Ascending aorta (tissue), 2 donors: ENCODE results near the gene ARID5B. TPM values are rescaled to one million over a fixed set of nuclear protein-coding genes. Genes with fewer than 3 reads are reported as not detected.

Experiments used
- DNase-seq, 2 donors: peaks; one replicate each; pipeline ENCODE4 v3.0.0-alpha.2; 2019; ENCODE audit warnings: low spot score in 2 of 2
- H3K27ac ChIP-seq, 2 donors: fragments of 200-600 bp; sonication (generic); one replicate each; pipeline ENCODE4 v1.5.1; 2016 to 2017; ENCODE audit warnings: mild to moderate bottlenecking in 1 of 2
- H3K27me3 ChIP-seq: fragments of 200-600 bp; sonication (generic); one replicate; pipeline ENCODE4 v1.5.1; 2017
- H3K36me3 ChIP-seq, 2 donors: fragments of 200-600 bp; sonication (generic); one replicate each; pipeline ENCODE4 v1.5.1; 2016
- H3K4me1 ChIP-seq, 2 donors: fragments of 200-600 bp; sonication (generic); one replicate each; pipeline ENCODE4 v1.5.1; 2016 to 2017; ENCODE audit warnings: mild to moderate bottlenecking in 1 of 2
- H3K4me3 ChIP-seq, 2 donors: fragments of 200-600 bp; sonication (generic); one replicate each; pipeline ENCODE4 v1.5.1; 2016 to 2017; ENCODE audit warnings: mild to moderate bottlenecking in 1 of 2
- H3K9me3 ChIP-seq, 2 donors: fragments of 200-600 bp; sonication (generic); one replicate each; pipeline ENCODE4 v1.5.1; 2016
- intact Hi-C: fragments of 100-400 bp; cut with DNase I; formaldehyde crosslinking; loops from one replicate; pipeline ENCODE4 v1.15.1; 2023
- total RNA-seq: library from RNA; depleted of rRNA; stranded (reverse); fragments of >200 nt; gene quantifications from one replicate; pipeline ENCODE4 v1.1.0, GENCODE V29; 2016
- TF ChIP-seq, protein P1 (sequence below), 3 experiments: fragments of 200-600 bp in 2 of 3; fragments of 450-650 bp in 1 of 3; sonication (generic) in 2 of 3; IDR thresholded peaks; one replicate each; pipeline ENCODE4 v1.5.1; 2016 to 2019; ENCODE audit warnings: antibody characterized with exemption in 3 of 3, mild to moderate bottlenecking in 1 of 3, moderate library complexity in 1 of 3

The ARID5B gene
- total RNA-seq, 1 donor from 2014 or later = 92.5 TPM

DNA sequence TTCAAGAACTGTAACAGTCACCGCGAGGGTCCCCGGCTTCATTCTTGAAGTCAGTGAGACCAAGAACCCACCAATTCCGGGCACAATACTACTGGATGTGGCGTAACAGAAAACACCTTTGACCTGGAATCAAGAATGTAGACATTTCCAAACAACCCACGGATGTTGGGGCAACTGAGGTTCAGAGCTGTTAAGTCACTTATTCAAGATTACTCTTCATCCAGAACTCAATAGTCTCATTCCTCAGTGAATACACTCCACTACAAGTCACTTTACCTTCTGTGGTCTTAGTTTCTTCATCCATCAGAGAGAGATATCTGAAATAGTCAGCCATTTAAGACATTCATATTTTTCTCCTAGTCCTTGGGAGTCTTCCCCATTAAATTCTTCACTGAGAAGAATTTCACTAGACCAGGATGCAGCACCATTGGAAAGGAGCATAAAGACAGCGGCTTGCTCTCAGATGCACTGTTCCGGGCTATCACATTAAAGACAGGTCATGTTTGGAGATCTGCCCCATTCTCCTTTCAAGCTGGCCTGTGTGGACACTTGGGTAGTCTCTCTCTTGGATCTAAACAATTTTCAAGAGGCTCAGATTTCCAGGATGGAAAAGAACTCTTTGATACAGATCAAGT lies 32.3 kb upstream of the ARID5B start:
- peak overlapping the region; percentile 26 to 57 for H3K27ac ChIP-seq
- TF ChIP-seq, protein P1, sequence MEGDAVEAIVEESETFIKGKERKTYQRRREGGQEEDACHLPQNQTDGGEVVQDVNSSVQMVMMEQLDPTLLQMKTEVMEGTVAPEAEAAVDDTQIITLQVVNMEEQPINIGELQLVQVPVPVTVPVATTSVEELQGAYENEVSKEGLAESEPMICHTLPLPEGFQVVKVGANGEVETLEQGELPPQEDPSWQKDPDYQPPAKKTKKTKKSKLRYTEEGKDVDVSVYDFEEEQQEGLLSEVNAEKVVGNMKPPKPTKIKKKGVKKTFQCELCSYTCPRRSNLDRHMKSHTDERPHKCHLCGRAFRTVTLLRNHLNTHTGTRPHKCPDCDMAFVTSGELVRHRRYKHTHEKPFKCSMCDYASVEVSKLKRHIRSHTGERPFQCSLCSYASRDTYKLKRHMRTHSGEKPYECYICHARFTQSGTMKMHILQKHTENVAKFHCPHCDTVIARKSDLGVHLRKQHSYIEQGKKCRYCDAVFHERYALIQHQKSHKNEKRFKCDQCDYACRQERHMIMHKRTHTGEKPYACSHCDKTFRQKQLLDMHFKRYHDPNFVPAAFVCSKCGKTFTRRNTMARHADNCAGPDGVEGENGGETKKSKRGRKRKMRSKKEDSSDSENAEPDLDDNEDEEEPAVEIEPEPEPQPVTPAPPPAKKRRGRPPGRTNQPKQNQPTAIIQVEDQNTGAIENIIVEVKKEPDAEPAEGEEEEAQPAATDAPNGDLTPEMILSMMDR (IDR thresholded peaks at IDR 0.05) = no peak
- peaks cover 0 to 8% of the 10 kb centered on the region in 2 donors for H3K4me1 ChIP-seq
- H3K9me3 ChIP-seq = no peaks in the 10 kb centered on the region
- no peak for DNase-seq
- peak overlapping the region in 1 of 2 donors; percentile 29 for H3K4me3 ChIP-seq
- intact Hi-C loops = no loop called here
- no peaks in the 10 kb centered on the region for H3K27me3 ChIP-seq
- no peaks in the 10 kb centered on the region for H3K36me3 ChIP-seq

DNA sequence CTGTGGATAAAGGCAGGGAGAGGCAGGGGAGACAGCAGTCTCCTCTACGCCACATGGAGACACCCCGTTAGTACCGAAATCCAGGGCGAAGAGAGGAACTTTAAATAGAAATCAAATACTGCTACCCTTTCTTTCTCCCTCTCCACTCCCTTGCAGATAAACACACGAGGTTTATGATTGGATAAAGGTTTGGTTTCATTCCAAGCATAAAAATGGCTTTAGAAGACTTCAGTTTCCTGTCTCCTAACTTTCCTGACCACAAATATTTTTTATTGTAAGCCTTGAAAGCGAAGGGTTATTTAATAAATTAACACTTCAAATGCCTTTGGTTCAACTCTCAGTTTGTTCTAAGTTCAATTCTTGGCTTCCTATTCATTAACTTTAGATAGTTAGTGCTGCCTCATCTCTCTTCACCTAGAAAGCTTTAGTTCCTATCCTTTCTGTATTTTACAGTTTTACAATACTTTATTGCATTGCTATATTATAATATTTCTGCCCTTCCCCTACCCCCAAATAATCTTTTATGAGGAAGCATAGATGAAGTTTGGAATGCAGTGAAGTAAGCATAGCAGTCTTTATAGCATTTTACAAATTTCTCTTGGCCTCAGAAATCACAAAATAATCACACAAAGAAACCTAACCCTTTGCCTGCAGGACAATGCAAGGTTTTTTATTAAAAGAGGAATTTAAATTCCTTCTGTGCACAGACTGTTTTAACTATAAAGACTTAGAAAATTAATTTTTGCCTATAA lies 31.5 kb upstream of the ARID5B start:
- Histone ChIP-seq H3K27me3 (no peaks in the 10 kb centered on the region), H3K4me3 (peak overlapping the region in 1 of 2 donors; percentile 29)
- TF ChIP-seq, protein P1 (IDR thresholded peaks at IDR 0.05) = no peak

DNA sequence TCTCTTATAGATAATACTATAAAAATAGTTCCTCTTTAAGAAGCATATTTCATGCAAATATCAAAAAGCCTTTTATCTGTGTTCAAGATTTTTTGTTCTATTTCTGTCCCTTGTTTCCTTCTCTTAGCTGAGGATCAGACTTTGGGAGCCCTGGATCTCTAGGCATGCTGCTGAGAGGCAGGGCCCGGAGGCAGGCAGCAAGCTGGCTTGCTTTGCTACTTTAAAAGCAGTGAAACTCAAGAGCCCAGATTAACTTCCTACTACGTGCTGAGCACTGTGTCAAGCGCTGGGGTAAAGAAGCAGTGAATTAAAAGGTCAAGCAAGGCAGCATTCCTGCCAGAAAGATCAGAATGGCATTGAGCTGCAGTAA lies 31.0 kb upstream of the ARID5B start:
- Histone ChIP-seq H3K27me3 (no peaks in the 10 kb centered on the region), H3K4me3 (no peak overlapping the region), H3K36me3 (no peaks in the 10 kb centered on the region), H3K4me1 (peaks cover 0 to 8% of the 10 kb centered on the region in 2 donors), H3K27ac (peak overlapping the region; percentile 23 to 41), H3K9me3 (no peaks in the 10 kb centered on the region)
- DNase-seq = no peak
- TF ChIP-seq, protein P1 (IDR thresholded peaks at IDR 0.05) = no peak
- intact Hi-C loops = no loop called here

More for the DNA sequence above, 31.5 kb upstream of the ARID5B start:
- Histone ChIP-seq H3K4me1 (peaks cover 0 to 8% of the 10 kb centered on the region in 2 donors), H3K9me3 (no peaks in the 10 kb centered on the region), H3K27ac (peak overlapping the region; percentile 26 to 57), H3K36me3 (no peaks in the 10 kb centered on the region)
- intact Hi-C loops = no loop called here
- DNase-seq = no peak

DNA sequence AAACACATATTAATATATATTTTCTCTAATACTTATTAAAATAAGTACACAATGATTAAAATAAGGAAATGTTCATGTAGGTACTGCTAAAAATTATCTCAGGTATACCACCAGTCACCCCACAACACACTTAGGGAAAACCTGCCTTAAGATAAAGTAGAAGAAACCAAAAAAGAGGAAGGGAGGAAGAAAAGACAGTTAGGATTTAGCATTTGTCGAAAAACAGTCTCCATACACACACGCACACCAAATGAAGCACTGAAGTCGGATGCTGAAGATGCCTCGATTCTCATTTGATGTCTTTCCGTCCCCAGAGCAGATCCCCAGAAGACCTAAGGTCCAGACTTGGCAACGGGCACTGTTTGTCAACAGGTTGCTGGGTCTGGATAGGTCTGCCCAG lies 30.0 kb upstream of the ARID5B start:
- no peaks in the 10 kb centered on the region for H3K36me3 ChIP-seq
- no peak for DNase-seq
- no peak overlapping the region for H3K4me3 ChIP-seq
- TF ChIP-seq, protein P1 (IDR thresholded peaks at IDR 0.05) = no peak
- H3K4me1 ChIP-seq = peaks cover 0 to 8% of the 10 kb centered on the region in 2 donors
- intact Hi-C loops = no loop called here
- H3K9me3 ChIP-seq = no peaks in the 10 kb centered on the region
- H3K27ac ChIP-seq = no peak overlapping the region
- no peaks in the 10 kb centered on the region for H3K27me3 ChIP-seq

DNA sequence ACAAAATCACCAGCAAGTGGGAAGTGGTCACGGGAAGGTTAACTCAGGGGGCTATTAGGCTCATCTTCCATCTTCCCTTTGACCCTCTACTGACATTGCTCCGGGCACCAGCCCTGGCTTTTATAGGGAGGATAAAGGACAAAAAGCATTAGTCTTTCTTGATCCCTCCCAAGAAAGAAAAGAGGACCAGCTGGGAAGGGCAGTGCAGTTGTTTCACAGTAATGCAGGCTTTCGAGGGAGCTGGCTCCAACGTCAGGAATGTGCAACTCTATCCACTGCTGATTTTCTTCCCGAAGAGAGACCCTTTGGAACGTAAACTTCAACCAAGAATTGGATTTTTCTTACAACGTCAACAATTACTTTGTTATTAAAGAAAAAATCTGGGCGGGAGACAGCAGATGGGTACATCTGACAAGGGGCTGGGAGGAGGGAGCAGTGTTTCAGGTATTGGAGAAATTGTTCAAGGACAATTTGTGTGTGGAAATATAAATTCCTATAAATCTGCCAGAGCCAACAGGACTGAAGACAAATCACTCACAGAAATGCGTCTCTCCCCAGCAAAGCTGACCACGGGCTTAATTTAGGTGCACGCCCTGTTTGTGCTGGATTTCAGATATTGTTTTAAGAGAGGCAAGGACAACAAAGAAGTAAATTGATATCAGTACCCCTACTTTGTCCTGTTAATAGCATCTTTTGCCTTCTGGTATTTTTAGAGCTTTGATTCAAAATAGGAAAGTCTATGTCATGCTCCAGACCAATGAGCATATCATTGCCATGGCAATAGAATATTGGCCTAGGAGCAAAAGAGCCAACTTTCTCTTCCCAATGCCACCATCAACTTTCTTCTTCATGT lies 23.4 kb upstream of the ARID5B start:
- TF ChIP-seq, protein P1 (IDR thresholded peaks at IDR 0.05) = no peak
- no peaks in the 10 kb centered on the region for H3K9me3 ChIP-seq
- H3K27ac ChIP-seq = no peak overlapping the region
- intact Hi-C loops = no loop called here
- no peak overlapping the region for H3K4me3 ChIP-seq
- H3K36me3 ChIP-seq = no peaks in the 10 kb centered on the region
- DNase-seq = no peak
- no peaks in the 10 kb centered on the region for H3K4me1 ChIP-seq
- no peaks in the 10 kb centered on the region for H3K27me3 ChIP-seq
